Calu3 (cell line): Measurements from ENCODE around the gene WWOX. TPM values are rescaled to one million over a fixed set of nuclear protein-coding genes. Genes with fewer than 3 reads are reported as not detected.

Experiments
- BruUV-seq: library from RNA; stranded (reverse); fragments of 400-500 nt; replicated peaks from 2 replicates; lab custom pipeline; 2021; lab: Mats Ljungman, UMichigan
- CTCF ChIA-PET: fragments of 300-600 bp; sonication (Branson Sonifier 250); formaldehyde crosslinking; loops from one replicate; lab custom pipeline; 2022; ENCODE audit warnings: antibody characterized with exemption; lab: Charles Lee
- DNase-seq: peaks from one replicate; pipeline ENCODE4 v3.0.0; 2022
- H3K27ac Mint-ChIP-seq: one replicate; pipeline ENCODE4 v1.8.0; 2022; ENCODE audit warnings: mixed read lengths; ENCODE audit not compliant: unreplicated experiment
- H3K27me3 Mint-ChIP-seq: one replicate; pipeline ENCODE4 v1.8.0; 2022; ENCODE audit warnings: mixed read lengths; ENCODE audit not compliant: unreplicated experiment
- H3K36me3 Mint-ChIP-seq: one replicate; pipeline ENCODE4 v1.8.0; 2022; ENCODE audit warnings: mild to moderate bottlenecking, moderate library complexity, mixed read lengths; ENCODE audit not compliant: insufficient read depth, unreplicated experiment
- H3K4me1 Mint-ChIP-seq: one replicate; pipeline ENCODE4 v1.8.0; 2022; ENCODE audit warnings: mild to moderate bottlenecking, low read depth, mixed read lengths; ENCODE audit not compliant: unreplicated experiment
- H3K4me3 Mint-ChIP-seq: one replicate; pipeline ENCODE4 v1.8.0; 2022; ENCODE audit warnings: mild to moderate bottlenecking, low read depth, moderate library complexity, mixed read lengths; ENCODE audit not compliant: unreplicated experiment
- H3K9me3 Mint-ChIP-seq: one replicate; pipeline ENCODE4 v1.8.0; 2022; ENCODE audit warnings: low read depth, mixed read lengths; ENCODE audit not compliant: unreplicated experiment
- intact Hi-C: fragments of 100-400 bp; cut with micrococcal nuclease; formaldehyde crosslinking; loops from one replicate; pipeline ENCODE4 v1.10.0; 2022; ENCODE audit not compliant: unreplicated experiment
- total RNA-seq: library from RNA; stranded (reverse); gene quantifications from 2 replicates; pipeline ENCODE4 v1.2.3, GENCODE V29; 2022
- TF ChIP-seq, protein P1 (sequence below): fragments of 200-600 bp; IDR thresholded peaks from one replicate; pipeline ENCODE4 v1.8.0; 2022; ENCODE audit warnings: antibody characterized with exemption; ENCODE audit not compliant: unreplicated experiment

Gene WWOX
- total RNA-seq, 1 experiment from 2014 or later, result 33.5 TPM

DNA sequence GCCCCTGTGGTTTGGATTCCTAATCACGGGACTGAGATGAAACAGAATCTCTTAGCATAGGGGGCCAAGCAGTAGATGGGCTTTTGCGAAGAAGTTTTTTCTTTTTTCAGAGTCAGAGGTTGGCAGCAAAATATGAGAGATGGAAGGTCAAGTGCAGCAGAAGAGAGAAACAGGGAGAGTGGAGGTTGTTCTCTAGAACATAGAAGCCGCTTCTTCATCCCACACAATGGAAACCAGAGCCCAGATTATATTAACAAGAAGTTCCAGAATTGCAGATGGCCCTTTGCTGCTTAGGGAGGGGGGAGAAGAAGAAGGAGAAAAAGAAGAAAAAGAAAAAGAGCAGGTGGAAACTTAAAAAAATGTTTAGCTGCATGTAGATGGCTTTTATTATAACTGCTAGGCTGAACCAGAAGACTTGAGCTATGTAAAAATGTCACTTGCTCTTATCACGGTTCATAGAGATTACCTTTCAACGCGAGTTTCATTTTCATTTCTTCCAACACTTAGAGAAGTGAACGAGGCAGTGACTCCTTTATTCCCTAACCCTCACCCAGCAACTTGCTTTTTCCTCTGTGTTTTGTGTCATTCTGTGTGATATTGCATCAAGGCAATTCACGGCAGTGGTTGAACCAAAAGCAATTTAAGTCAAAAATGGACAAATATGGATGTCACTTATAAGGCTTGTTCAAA is 737.5 kb downstream of the WWOX start:
- no TSS peak for BruUV-seq
- Mint-ChIP-seq H3K36me3 (no peaks in the 10 kb centered on the region), H3K27ac (no peak overlapping the region), H3K4me1 (no peaks in the 10 kb centered on the region), H3K27me3 (no peaks in the 10 kb centered on the region), H3K9me3 (peaks cover 28% of the 10 kb centered on the region), H3K4me3 (no peak overlapping the region)
- intact Hi-C loops, result no loop called here
- TF ChIP-seq, protein P1, sequence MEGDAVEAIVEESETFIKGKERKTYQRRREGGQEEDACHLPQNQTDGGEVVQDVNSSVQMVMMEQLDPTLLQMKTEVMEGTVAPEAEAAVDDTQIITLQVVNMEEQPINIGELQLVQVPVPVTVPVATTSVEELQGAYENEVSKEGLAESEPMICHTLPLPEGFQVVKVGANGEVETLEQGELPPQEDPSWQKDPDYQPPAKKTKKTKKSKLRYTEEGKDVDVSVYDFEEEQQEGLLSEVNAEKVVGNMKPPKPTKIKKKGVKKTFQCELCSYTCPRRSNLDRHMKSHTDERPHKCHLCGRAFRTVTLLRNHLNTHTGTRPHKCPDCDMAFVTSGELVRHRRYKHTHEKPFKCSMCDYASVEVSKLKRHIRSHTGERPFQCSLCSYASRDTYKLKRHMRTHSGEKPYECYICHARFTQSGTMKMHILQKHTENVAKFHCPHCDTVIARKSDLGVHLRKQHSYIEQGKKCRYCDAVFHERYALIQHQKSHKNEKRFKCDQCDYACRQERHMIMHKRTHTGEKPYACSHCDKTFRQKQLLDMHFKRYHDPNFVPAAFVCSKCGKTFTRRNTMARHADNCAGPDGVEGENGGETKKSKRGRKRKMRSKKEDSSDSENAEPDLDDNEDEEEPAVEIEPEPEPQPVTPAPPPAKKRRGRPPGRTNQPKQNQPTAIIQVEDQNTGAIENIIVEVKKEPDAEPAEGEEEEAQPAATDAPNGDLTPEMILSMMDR, result no peak
- CTCF ChIA-PET, result no interaction called here
- DNase-seq, result no peak

DNA sequence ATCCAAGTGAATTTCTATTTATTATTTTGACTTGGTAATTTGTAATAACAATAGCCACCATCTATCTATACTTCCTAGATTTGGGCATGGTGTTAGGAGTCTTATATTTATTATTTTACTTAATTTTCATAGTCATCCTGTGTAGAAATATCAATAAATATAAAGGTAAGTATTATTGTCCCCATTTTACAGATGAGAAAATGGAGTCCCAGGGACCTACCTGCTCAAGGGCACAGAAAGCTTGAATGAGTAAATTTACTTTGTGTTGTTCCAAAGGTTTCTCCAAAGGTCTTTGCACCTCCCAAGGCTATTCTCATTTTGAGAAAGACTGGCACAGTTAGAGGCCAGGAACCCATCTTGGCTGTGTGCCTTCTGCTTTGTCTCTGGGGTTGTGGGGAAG is 738.3 kb downstream of the WWOX start:
- H3K36me3 Mint-ChIP-seq, result no peaks in the 10 kb centered on the region
- TF ChIP-seq, protein P1, result no peak
- DNase-seq, result no peak
- no peaks in the 10 kb centered on the region for H3K27me3 Mint-ChIP-seq
- H3K4me3 Mint-ChIP-seq, result no peak overlapping the region
- no TSS peak for BruUV-seq
- H3K9me3 Mint-ChIP-seq, result peaks cover 25% of the 10 kb centered on the region
- CTCF ChIA-PET, result no interaction called here
- no peaks in the 10 kb centered on the region for H3K4me1 Mint-ChIP-seq
- H3K27ac Mint-ChIP-seq, result no peak overlapping the region
- intact Hi-C loops, result no loop called here

DNA sequence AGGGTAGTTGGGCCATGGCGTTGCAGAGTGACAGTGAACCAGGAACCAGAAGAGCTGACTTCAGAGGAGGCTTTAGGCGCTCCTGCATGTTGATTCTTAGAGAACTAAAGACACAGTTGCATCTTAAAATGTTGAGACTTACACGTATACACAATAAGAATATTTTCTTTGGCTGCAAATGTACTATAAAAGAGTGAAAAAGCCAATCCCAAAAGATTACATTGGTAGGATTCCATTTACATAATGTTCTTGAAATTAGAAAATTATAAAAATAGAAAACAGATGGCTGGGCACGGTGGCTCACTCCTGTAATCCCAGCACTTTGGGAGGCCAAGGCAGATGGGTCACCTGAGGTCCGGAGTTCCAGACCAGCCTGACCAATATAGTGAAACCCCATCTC is 738.8 kb downstream of the WWOX start:
- BruUV-seq, result no TSS peak
- H3K27ac Mint-ChIP-seq, result no peak overlapping the region
- H3K27me3 Mint-ChIP-seq, result no peaks in the 10 kb centered on the region
- no peak overlapping the region for H3K4me3 Mint-ChIP-seq
- TF ChIP-seq, protein P1, result no peak
- DNase-seq, result no peak
- CTCF ChIA-PET, result no interaction called here
- H3K36me3 Mint-ChIP-seq, result no peaks in the 10 kb centered on the region
- intact Hi-C loops, result no loop called here
- no peaks in the 10 kb centered on the region for H3K4me1 Mint-ChIP-seq
- H3K9me3 Mint-ChIP-seq, result peaks cover 23% of the 10 kb centered on the region

DNA sequence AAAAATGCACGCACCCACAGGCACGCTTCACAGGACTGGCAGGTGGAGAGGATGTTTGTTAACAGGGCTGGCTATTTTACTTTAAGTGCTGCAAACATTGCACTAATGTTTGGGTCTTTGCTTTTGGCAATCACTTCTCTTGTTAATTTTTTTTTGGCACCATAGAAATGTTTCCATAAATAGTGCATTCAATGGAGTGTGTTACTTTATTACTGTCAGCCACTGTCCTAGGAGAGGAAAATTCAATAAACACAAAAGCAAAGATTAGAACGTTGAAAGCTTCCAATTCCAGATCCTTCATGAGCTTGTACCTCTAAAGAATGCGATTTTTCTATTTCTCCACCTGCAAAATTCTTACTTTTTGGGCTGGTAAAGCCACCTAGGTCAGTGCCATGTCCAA is 743.5 kb downstream of the WWOX start:
- H3K4me1 Mint-ChIP-seq, result no peaks in the 10 kb centered on the region
- no peak for DNase-seq
- no peaks in the 10 kb centered on the region for H3K36me3 Mint-ChIP-seq
- H3K27ac Mint-ChIP-seq, result no peak overlapping the region
- CTCF ChIA-PET, result interaction anchor here (0.7 kb wide), 1 partner anchor 1425 kb away, joined by 3 read pairs; no protein-coding TSS in a partner anchor
- H3K27me3 Mint-ChIP-seq, result no peaks in the 10 kb centered on the region
- peaks cover 21% of the 10 kb centered on the region for H3K9me3 Mint-ChIP-seq
- intact Hi-C loops, result no loop called here
- BruUV-seq, result no TSS peak
- TF ChIP-seq, protein P1, result no peak
- no peak overlapping the region for H3K4me3 Mint-ChIP-seq
